Ecto neural progenitor cell (in vitro differentiated cells): Measurements from ENCODE around the gene FDXR.

Source experiments
- DNase-seq: peaks from one replicate; pipeline ENCODE4 v3.0.0-alpha.2; 2018; ENCODE audit warnings: low spot score

Gene FDXR

DNA sequence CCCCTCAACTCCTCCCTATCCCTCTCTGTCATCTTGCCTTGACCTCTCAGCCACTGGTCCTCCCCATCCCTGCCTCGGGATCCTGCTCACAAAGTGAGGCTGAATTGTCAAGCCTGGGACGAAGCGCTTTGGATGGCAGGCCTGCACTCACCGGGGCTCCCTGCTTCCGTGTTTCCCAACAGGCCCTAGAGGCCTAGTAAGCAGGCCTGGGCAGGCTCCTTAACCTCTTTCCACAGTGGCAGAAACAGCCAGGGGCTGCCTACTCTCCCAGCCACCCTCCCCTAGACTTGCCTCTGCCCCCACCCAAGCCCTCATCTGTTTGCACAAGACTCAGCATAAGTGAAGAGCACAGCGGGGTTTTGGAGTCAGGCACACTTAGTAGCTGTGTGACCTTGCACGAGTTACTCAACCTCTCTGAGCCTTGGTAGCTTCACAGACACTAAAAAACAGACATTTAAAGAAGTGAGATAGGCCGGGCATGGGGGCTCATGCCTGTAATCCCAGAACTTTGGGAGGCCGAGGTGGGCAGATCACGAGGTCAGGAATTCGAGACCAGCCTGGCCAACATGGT is 25.7 kb upstream of the FDXR start:
- no peak for DNase-seq

DNA sequence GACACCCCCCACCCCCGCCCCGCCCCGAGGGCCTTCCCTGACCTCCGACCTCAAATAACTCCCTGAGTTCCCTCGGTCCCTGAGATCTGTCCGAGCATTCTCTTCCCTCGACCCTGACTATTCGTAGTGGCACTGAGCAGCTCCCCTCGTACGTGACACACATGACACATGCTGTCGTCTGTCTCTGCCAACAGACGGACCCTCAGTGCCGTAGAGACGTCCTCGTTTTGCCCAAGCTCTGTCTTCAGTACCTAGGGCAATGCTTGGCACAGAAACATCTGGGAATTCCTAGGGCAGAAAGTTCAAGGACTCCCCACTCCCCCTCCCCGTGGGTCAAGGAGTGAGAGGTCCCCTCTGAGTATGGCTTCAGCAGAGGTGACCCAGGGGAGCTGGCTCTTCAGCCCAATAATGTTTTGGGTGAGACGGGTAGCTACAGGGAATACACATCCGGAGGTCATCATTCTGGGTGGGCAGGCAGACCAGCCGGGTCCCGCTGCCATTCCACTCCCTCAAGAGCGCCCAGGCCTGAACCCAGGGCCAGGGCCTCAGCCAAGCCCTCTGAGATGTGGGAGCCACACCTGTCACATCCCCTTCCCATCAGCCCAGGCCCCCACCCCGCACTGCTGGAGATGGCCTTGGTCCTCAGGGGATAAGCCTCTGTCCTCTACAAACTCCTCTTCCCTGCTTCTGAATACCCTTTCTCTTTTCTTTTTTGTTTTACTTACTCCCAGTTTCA is 21.3 kb upstream of the FDXR start:
- no peak for DNase-seq

DNA sequence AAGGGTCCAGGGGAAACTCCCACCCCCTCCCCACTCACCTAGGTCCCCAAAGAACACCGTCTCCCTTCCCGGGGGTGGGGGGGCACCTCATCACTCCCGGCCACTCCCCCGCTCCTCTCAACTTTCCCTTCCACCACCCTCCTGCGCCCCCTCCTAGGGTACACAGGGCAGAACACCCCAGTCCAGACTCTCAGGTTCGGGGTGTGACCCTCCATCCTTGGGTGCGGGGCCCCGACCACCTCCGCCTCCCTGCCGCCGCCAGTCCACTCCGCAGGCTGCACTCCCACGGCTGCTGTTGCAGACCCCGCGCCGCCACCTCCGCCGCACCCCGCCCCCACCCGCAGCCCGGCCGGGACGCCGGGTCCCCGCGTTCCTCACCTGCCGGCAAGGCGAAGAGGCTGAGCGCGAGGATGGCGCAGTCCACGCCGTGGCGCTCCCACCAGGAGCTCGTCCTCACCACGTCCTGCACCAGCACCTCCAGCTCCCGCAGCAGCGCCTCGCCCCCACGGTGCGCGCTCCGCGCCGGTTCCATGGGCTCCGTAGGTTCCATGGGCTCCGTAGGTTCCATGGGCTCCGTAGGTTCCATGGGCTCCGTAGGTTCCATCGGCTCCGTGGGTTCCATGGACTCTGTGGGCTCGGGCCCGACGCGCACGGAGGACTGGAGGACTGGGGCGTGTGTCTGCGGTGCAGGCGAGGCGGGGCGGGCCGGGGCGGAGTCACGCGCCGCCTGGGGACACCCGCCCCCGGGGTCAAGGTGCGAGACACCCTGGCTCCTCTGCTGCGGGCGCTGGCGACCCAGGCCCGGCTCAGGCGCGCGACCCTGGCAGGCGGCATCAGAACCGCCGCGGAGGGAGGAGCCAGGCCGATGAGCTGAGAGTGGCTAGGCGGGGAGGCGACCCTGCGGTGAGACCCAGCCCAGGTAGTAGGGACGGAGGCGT is 20.4 kb upstream of the FDXR start, which contains the start of gene FADS6:
TSS of gene FADS6 (minus strand) at position 660 of the 938 bp plus-strand sequence. CDS start at position 622, 38 bp downstream.
- DNase-seq, result no peak

DNA sequence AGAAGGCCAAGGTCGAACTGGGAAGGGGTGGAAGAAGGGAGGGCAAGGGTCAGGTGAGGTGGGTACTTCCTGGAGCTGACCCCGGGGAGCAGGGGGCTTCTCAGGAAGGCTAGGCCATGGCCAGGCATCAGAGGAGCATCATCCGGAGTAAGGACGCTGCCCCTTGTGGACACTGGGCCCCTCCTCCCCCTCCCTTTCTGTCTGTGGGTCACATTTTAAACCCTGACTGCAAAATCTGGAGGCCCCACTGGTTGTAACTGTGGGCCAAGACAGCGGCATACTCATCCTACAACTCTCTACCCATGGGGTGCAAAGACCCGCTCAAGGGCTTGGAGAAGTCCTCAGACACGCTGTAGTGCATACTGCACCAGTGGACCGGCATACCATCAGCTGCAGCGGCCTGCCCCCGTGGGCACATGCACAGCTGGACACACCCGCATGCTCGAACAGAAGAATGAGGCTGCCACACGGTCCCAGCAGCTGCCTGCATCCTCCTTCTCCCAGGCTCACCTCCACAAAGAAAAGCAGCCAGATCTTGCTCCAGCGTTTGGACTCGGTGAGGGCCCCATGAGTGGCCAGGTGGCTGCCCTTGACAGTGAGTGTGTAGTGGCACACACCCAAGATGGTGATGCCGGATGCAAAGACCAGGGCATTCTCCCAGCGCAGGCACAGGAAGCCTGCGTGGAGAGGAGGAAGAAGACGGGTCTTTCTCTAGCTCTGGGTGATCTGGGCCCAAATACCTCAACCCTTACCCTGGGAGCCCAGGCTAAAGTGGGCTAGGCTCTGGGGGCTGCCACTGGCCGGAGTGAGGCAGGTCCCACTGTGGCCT is 19.4 kb upstream of the FDXR start:
- no peak for DNase-seq

DNA sequence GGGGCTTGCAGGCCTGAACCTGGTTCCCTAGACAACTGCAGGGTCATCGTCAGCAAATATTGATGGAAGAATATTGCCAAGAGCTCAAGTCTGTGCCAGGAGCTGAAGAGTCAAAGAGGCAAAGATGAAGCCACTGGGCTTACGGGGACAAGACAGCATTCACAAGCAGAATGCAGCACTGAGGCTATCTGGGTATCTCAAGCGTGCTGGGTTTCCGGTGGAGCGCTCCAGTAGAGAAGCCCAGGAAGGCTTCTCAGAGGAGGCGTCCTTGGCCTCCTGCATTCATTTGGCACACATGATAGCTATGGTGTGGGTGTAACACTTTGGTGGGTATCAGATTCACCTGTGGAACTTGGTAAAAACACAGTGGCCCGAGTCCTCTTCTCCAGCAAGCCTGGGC is 17.8 kb upstream of the FDXR start:
- no peak for DNase-seq

DNA sequence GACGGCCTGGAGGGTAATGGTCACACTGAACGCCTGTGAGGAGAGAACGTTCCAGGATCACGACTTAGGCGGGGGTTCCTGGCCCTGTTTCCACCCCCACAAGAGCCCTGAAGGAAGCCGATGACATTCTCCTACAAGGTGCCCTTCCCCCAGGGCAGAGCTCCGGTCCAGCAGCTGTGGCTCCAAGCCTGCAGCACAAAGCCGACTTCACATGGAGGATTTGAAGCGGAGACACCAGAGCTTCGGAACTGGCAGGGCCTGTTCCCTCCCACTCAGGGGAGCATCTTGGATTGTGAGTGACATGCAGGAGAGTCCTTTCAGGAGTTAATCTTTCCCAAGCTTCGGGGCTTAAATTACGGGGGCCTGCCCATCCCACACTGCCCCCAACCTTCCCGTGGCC is 15.7 kb upstream of the FDXR start:
- peak; percentile 55 for DNase-seq

DNA sequence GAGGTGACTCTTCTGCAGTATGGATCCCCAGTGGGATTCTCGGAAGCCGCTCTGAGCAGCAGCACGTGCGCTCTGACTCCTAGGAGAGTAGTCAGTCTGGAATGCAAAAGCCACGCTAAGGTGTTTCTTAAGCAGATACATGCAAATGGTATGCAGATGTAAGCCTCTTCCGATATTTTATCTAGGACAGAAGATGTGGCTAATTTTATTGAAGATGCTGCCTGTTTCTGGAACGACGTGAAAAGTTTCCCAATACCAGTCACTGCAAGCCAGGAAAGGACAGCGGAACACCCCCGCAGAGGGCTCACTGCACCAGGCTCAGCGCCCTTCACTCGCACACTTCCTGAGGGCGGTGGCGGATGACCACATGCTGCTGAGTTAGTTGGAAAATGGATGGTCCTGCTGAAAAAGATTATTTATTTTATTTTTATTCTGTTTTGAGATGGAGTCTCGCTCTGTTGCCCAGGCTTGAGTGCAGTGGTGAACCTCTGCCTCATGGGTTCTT is 10.5 kb upstream of the FDXR start:
- no peak for DNase-seq

DNA sequence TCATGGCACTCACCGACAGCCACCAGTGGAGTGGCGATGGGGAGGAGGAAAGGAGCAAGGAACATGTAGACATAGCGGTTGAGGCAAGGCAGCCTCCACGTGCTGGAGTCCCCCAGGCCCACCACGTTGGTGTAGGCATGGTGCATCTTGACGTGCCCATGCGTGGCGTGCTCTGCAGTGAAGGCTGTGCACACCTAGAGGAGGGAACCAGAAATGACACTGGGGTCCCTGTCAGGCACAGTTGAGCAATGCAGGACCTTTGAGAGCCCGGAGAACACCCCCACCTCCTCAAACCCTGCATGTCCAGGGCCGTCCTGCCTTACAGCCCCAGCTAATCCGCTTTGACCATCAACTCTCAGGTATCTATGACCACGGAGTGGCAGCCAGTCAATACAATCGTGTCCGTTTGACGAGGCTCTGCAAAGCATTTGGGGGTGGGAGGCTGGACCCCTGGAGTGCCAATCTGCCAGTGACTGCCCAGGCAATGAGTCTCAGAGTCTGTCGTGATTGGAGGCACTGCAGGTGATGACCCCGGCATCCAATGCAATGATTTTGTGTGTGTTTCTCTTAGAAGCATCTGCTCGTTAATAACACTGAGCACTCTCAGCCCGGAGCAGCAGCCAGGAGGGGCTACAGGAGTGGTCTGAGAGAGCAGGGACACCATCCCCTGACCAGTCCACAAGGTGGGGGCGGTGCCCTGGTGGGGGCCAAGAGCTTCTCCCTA is 9.9 kb upstream of the FDXR start:
- no peak for DNase-seq

DNA sequence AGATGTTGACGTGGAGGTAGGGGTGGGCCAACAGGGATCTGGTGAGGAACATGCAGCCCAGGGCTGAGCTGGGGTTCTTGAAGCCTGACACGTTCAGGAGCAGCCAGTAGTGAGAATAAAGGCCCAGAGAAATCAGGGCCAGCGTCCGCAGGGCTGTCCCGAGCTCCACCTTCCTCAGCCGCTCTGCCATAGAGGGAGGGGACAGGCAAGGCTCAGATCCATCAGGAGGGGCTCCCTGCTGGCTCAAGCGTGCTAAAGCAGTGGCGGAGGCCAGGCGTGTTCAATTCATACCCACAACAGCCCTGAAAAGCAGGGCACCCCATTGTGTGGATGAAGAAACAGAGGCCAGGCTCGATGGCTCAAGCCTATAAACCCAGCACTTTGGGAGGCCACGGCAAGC is 8.3 kb upstream of the FDXR start:
- no peak for DNase-seq

DNA sequence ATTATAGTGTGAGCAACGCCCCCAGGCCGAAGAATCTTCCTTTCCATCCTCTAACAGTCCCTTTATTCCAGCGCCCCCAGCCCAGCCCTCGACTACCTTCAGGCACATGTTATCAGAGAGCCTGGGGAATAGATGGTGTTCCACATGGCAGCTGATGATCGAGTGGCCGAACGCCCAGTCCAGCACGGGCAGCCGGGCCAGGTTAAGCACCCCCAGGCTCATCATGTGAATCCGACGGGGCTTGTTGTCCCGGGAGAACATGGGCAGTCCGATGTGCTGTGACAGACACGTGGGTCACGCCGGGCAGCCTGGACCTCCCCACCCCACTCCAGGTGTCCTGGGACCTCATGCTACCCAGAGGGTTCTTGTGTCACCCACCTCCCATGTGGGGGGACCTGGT is 6.5 kb upstream of the FDXR start:
- DNase-seq, result no peak

DNA sequence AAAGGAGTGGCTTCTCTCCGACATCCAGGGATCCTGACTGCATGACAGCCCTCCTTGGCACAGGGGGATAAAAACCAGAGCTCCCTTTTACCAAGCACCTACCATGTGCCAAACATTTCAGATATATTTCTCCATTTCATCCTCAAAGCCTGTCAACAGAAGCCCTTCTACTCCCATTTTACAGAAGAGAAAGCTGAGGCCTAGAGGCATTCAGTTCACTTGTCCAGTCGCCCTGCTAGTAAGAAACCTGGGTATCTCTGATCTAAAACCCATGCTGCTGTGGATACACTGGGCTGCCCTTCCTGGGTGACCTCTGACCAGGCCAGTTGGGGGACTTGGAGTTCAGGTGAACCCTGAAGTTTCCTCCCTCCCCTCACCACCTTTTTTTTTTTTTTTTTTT is 5.9 kb upstream of the FDXR start:
- no peak for DNase-seq

DNA sequence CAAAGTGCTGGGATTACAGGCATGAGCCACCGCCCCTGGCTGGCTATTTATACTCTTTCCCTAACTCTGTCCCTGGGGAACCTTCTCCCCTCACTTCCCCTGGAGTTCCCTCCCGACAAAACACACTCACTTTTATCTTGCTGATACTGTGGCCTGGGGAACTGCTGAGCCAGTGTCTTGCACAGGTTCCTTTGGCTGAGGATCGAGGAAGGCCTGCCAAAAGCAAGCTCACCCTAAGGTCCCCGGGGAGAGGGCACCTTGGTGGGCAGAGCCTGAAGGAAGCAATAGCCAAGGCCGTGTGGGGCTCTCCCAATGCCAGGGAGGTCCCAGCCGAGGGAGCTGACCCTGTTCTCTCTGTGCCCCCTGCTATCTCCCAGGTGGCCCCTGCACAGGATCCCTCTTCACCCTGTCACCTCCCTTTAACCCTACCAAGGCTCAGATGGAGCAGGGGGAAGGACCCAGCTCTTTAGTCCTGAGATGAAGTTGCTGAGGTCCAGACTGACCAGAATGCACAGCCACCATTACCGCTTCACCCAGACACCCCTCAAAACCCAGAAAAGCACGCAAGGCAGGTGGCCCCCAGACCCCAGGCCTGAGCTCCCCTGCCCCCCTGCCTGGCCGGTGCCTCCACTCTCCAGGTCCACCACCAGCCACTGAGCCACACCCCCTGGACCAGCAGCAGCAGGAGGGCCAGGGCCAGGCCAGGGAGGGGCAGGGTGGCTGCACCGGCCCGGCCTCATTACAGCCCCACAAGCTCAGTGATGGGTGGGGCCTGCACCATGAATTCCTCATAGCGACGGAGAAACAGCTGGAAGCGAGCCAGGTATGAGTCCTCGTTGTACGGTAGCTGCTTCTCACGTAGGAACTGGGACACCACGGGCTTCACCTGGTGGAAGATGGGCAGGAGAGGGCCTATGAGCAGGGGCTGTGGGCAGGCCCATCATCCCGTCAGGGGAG is 5.1 kb upstream of the FDXR start:
- DNase-seq, result no peak

DNA sequence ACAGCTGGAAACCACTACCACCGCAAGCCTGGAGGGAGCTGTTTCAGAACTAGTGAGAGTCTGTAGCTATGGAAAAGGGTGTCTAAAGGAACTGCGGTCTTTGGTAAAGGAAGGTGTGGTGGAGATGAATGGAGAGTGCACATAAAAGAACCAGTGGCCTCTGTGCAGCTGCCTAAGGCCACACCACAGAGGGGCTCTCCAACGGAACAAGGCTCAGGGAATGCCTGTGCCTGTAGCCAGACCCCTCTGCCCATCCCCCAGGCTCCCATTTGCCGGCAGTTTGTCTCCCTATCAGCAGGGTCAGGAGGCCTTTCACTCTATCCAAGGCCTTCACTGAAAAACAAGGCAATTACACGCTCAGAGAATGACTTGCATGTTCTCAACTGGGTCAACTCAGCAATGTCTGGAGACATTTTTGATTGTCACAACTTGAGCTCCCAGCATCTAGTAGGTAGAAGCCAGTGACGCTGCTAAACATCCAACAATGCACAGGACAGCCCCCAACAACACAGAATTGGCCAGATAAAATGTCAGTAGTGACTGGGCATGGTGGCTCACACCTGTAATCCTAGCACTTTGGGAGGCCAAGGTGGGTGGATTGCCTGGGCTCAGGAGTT is 3.3 kb upstream of the FDXR start:
- DNase-seq, result no peak

DNA sequence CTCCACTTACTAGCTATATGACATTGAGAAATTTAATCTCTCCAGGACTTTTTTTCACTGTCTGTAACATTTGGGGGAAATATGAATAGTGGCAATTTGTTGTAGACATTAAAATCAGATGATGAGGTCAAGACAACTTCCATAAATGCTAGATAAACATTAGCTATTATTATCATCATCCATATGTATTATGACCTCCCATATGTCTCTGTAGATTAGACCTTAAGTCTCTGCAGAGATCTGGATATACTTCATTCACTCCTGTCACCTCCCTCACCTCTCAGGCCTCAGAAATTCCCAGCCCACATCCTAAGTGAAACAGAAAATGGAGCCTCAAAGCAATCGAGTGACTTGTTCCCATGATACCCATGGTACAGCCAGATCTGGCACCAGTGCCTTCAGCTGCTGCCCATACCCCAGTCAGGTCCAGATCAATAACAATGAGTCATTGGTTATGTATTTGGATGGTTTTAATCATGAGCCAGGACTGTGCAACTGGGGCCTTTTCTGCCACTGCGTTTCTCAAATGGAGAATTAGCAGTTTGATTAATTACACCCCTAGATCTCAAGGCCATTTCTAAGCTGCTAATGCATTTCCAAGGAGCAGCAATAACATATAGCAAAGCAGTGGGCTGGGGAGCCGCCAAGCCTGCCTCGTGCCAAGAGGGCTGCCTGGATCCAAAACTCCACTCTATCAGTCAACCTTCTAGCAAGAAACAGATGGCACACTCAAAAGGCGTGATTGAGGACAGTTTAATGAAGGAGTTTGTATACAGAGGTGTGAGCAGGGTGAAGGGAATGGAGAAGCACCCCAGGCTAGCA is 2.6 kb upstream of the FDXR start:
- DNase-seq, result no peak

DNA sequence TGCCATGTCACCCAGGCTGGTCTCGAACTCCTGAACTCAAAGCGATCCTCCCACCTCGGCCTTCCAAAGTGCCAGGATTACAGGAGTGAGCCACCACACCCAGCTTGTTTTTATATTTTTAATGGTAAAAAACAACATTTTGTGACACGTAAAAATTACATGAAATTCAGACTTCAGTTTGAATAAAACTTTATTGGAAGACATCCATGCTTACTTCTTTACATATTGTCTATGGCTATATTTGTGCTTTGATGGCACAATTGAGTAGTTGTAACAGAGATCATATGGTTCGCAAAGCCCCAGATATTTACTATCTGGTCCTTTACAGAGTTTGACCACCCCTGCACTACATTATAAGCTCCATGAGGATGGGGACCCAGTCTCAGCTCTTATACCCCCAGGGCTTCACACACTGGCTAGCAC is 1.8 kb upstream of the FDXR start:
- no peak for DNase-seq

DNA sequence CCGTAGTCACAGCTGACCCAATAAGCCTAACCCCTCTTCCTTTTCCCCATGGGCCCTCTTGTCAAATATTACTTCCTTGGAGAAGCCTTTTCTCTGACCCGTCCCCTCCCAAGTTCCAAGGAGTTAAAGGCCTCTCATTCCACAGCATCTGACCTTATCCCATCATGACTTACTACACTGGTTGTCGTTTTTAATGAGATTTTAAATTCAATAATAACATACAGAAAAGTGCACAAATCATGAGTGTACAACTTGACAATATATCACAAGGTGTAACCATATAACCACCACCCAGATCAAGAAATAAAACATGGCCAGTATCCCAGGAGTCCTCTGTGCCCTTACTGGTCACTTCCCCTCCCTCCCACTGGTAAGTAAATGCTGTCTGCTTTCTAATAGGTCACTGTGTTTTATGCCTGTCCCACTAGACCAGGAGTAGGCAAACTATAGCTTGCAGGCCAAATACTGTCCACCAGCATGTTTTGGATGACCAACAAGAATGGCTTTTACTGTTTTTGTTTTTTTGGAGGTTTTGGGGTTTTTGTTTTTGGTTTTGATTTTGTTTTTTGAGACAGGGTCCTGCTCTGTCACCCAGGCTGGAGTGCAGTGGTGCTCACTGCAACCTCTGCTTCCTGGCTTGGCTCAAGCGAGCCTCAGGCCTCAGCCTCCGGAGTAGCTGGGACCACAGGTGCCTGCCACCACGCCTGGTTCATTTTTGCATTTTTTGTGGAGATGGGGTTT is 1.2 kb upstream of the FDXR start:
- DNase-seq, result no peak

DNA sequence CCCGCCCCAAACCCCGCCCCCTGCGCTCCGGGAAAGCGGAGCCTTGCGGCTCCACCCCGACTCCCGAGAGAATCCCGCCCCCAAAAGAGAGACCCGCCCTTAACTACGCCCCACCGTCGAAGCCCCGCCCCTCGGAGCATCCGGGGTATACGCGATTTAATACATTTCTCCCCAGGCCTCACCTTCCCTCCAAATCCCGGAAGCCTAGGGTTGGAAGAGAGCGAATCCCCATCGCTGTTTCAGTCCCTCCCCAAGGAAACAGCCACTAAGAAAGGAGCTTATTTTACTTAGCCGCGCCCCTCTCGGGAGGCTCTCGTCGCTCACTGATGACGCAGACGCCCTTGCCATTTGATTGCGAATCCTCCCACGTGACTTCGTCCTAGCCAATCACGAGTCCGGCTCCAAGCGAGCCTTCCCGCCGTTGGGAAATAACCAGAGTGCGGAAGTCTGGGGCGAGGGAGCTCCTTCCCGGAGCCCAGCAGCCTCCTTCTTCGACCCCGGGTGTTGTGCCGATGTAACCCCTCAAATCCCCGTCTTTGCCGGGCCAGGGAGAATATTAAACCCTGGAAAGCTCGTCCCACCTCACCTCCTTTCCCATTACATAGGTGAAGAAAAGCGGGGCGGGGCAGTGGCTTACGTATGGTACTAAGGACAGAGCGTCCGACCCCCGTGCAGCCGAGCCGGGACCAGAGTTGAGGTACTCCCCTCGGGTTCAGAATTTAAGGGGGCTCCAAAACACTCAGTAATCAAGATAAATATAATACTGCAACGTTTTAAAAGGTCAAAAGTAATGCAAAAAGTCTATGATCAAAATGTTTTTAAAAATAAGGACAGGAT is 461 bp upstream of the FDXR start:
- peak; percentile 100 for DNase-seq
